Endodermal cell (in vitro differentiated cells): ENCODE data around the gene RAB9B. TPM values are rescaled to one million over a fixed set of nuclear protein-coding genes. Genes with fewer than 3 reads are reported as not detected.

ENCODE experiments used
- DNase-seq: peaks from one replicate; pipeline ENCODE4 v3.0.0-alpha.2; 2017
- H3K27ac ChIP-seq: 2 replicates; pipeline ENCODE4 v1.5.1; 2013; ENCODE audit warnings: mild to moderate bottlenecking, low read depth, low read length, moderate library complexity
- H3K27me3 ChIP-seq: 2 replicates; pipeline ENCODE4 v1.6.1; 2013; ENCODE audit warnings: mild to moderate bottlenecking, low read length, moderate library complexity; ENCODE audit not compliant: insufficient read depth, control insufficient read depth, poor library complexity, severe bottlenecking
- H3K36me3 ChIP-seq: 2 replicates; pipeline ENCODE4 v1.7.0; 2013; ENCODE audit warnings: mild to moderate bottlenecking, low read length, moderate library complexity; ENCODE audit not compliant: control insufficient read depth, insufficient read depth
- H3K4me1 ChIP-seq: one replicate; pipeline ENCODE4 v1.7.0; 2013; ENCODE audit warnings: low read length; ENCODE audit not compliant: control insufficient read depth, insufficient read depth
- H3K4me3 ChIP-seq: 2 replicates; pipeline ENCODE4 v1.5.1; 2013; ENCODE audit warnings: mild to moderate bottlenecking, low read length, moderate library complexity
- H3K9ac ChIP-seq: 2 replicates; pipeline ENCODE4 v1.6.1; 2013; ENCODE audit warnings: mild to moderate bottlenecking, low read length, moderate library complexity; ENCODE audit not compliant: poor library complexity, severe bottlenecking; ENCODE audit errors: extremely low read depth
- H3K9me3 ChIP-seq: 2 replicates; pipeline ENCODE4 v1.6.1; 2013; ENCODE audit warnings: mild to moderate bottlenecking, low read length, moderate library complexity; ENCODE audit not compliant: control insufficient read depth
- H3K27ac Mint-ChIP-seq: 2 replicates; pipeline ENCODE4 v1.8.0; 2020; ENCODE audit warnings: mixed read lengths
- H3K27me3 Mint-ChIP-seq: 2 replicates; pipeline ENCODE4 v1.8.0; 2021; ENCODE audit warnings: mild to moderate bottlenecking, mixed read lengths; ENCODE audit not compliant: insufficient read depth
- H3K36me3 Mint-ChIP-seq: 2 replicates; pipeline ENCODE4 v1.8.0; 2020; ENCODE audit warnings: low read depth, mixed read lengths
- H3K4me1 Mint-ChIP-seq: 2 replicates; pipeline ENCODE4 v1.8.0; 2020; ENCODE audit warnings: mixed read lengths
- H3K4me3 Mint-ChIP-seq: 2 replicates; pipeline ENCODE4 v1.8.0; 2020; ENCODE audit warnings: mild to moderate bottlenecking, moderate library complexity, mixed read lengths
- H3K9me3 Mint-ChIP-seq: 2 replicates; pipeline ENCODE4 v1.8.0; 2020; ENCODE audit warnings: mild to moderate bottlenecking, mixed read lengths
- WGBS, 2 experiments: methylation state at CpG; one replicate each; pipeline versions ENCODE4 v1.1.5 to v1.1.7; 2013; ENCODE audit warnings: missing lambda C conversion rate in 2 of 2, mixed read lengths in 1 of 2; ENCODE audit not compliant: insufficient coverage in 1 of 2, insufficient read length in 1 of 2; 5-methylcytosine and 5-hydroxymethylcytosine counted together
- total RNA-seq, 2 donors: library from RNA; stranded (reverse); fragmentation: NEBNext Ultra II Directional in 1 of 2; extraction: Animal tissue kit (Norgen Biotek cat#: 25700) in 1 of 2; gene quantifications; 2 replicates in 1 of 2; 3 replicates in 1 of 2; pipeline ENCODE4 v1.2.1, GENCODE V29; 2021
- TF ChIP-seq, protein P1 (sequence below): fragments of 200-600 bp; sonication (generic); conservative IDR thresholded peaks from 2 replicates; pipeline ENCODE4 v1.5.0; 2021; ENCODE audit warnings: antibody characterized with exemption, mild to moderate bottlenecking

RAB9B gene
- total RNA-seq, 2 donors from 2014 or later = 0.42 to 0.64 TPM

DNA sequence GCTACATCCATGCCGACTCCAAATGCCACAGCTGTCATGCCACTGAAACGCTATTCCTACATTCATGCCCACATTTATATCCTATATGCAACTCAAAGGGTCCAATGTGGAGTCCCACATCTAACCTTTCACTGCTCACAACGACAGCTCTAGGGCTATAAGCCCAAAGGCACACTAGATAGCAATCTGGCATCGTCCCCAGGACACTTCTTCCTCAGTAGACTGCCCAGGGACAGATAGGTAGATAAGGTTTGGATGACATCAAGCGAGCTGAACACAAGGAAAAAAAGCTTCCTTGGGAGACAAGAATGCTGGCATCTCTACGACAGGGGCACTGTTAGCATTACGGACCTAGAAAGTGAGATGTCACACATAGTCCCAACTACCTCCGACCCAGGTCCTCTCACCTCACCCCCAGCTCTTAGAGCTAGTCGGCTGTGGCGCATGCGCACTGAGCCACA lies 685 bp downstream of the RAB9B start:
- Histone ChIP-seq H3K27ac (no peak overlapping the region), H3K9me3 (no peaks in the 10 kb centered on the region), H3K9ac (no peak overlapping the region), H3K36me3 (no peaks in the 10 kb centered on the region), H3K27me3 (peaks cover 47% of the 10 kb centered on the region), H3K4me1 (no peaks in the 10 kb centered on the region), H3K4me3 (peak overlapping the region; percentile 82)
- WGBS, 2 experiments = 26 to 86% methylated on average over 1 to 11 of the region's 11 CpGs
- DNase-seq = no peak
- no peak overlapping the region for H3K27ac Mint-ChIP-seq
- no peaks in the 10 kb centered on the region for H3K9me3 Mint-ChIP-seq
- TF ChIP-seq, protein P1, sequence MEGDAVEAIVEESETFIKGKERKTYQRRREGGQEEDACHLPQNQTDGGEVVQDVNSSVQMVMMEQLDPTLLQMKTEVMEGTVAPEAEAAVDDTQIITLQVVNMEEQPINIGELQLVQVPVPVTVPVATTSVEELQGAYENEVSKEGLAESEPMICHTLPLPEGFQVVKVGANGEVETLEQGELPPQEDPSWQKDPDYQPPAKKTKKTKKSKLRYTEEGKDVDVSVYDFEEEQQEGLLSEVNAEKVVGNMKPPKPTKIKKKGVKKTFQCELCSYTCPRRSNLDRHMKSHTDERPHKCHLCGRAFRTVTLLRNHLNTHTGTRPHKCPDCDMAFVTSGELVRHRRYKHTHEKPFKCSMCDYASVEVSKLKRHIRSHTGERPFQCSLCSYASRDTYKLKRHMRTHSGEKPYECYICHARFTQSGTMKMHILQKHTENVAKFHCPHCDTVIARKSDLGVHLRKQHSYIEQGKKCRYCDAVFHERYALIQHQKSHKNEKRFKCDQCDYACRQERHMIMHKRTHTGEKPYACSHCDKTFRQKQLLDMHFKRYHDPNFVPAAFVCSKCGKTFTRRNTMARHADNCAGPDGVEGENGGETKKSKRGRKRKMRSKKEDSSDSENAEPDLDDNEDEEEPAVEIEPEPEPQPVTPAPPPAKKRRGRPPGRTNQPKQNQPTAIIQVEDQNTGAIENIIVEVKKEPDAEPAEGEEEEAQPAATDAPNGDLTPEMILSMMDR = no peak
- peaks cover 77% of the 10 kb centered on the region for H3K27me3 Mint-ChIP-seq
- no peaks in the 10 kb centered on the region for H3K36me3 Mint-ChIP-seq
- peak overlapping the region; percentile 69 for H3K4me3 Mint-ChIP-seq
- H3K4me1 Mint-ChIP-seq = peaks cover 3% of the 10 kb centered on the region

- no peaks in the 10 kb centered on the region for H3K4me1 ChIP-seq
- no peak overlapping the region for H3K4me3 Mint-ChIP-seq
- TF ChIP-seq, protein P1 = no peak
- H3K9me3 ChIP-seq = no peaks in the 10 kb centered on the region
- H3K27me3 ChIP-seq = peaks cover 42% of the 10 kb centered on the region
- H3K9ac ChIP-seq = no peak overlapping the region
- WGBS, 2 experiments = 90% methylated on average over 7 of the region's 7 CpGs; no CpG with 5 or more reads in 1 of the 2 experiments
- no peaks in the 10 kb centered on the region for H3K36me3 Mint-ChIP-seq
- H3K4me1 Mint-ChIP-seq = peaks cover 3% of the 10 kb centered on the region
- H3K9me3 Mint-ChIP-seq = no peaks in the 10 kb centered on the region
- no peak overlapping the region for H3K27ac Mint-ChIP-seq
- no peak overlapping the region for H3K4me3 ChIP-seq
- H3K27me3 Mint-ChIP-seq = peaks cover 77% of the 10 kb centered on the region
- no peak for DNase-seq
- no peaks in the 10 kb centered on the region for H3K36me3 ChIP-seq
- H3K27ac ChIP-seq = no peak overlapping the region
These were observed 1.2 kb downstream of the RAB9B start for GRCh38 chrX:103830848-103831247.

DNA sequence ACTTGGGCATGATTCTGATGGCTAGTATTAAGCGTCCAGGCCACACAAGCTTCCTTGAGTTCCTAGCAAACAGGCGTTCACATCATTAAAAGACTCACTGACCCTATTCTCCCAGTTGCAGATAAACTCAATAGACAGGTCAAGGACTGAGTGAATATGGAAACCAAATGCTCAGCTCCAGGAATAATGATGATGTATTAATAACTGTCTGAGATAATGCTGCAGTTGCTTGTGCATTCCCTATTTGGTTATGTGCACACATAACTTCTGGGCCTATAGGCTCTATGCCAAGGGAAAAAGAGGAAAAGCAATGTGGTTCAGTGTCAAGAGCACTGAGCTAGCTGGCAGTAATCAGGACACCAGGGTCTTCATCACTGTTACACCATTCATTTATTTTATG lies 3.5 kb downstream of the RAB9B start:
- no peak overlapping the region for H3K4me3 Mint-ChIP-seq
- Histone ChIP-seq H3K9ac (no peak overlapping the region), H3K27me3 (peaks cover 21% of the 10 kb centered on the region), H3K36me3 (no peaks in the 10 kb centered on the region), H3K4me3 (no peak overlapping the region), H3K27ac (no peak overlapping the region), H3K4me1 (no peaks in the 10 kb centered on the region), H3K9me3 (no peaks in the 10 kb centered on the region)
- WGBS, 2 experiments = 82% methylated on average over 2 of the region's 2 CpGs; no CpG with 5 or more reads in 1 of the 2 experiments
- peaks cover 3% of the 10 kb centered on the region for H3K4me1 Mint-ChIP-seq
- H3K27ac Mint-ChIP-seq = no peak overlapping the region
- no peak for DNase-seq
- TF ChIP-seq, protein P1 = no peak
- H3K27me3 Mint-ChIP-seq = peaks cover 81% of the 10 kb centered on the region
- no peaks in the 10 kb centered on the region for H3K9me3 Mint-ChIP-seq
- H3K36me3 Mint-ChIP-seq = no peaks in the 10 kb centered on the region
